ES-I3 (cell line): ENCODE results near the gene FOXE3.

ENCODE experiments used
- H3K36me3 ChIP-seq: 2 replicates; pipeline ENCODE4 v1.6.1; 2013; ENCODE audit warnings: mild to moderate bottlenecking, low read length, control low read depth, moderate library complexity; ENCODE audit not compliant: insufficient read depth
- H3K4me1 ChIP-seq: 2 replicates; pipeline ENCODE4 v1.6.1; 2013; ENCODE audit warnings: mild to moderate bottlenecking, control low read depth, low read length; ENCODE audit not compliant: insufficient read depth
- H3K9ac ChIP-seq: 2 replicates; pipeline ENCODE4 v1.6.1; 2013; ENCODE audit warnings: low read depth, mild to moderate bottlenecking, low read length, moderate library complexity
- H3K9me3 ChIP-seq: 2 replicates; pipeline ENCODE4 v1.6.1; 2013; ENCODE audit warnings: mild to moderate bottlenecking, low read length, moderate library complexity; ENCODE audit not compliant: control insufficient read depth, insufficient read depth

The FOXE3 gene

GRCh38 chr1:47435506-47436303, 19.6 kb downstream of the FOXE3 start:
- no peaks in the 10 kb centered on the region for H3K9me3 ChIP-seq
- no peak overlapping the region for H3K9ac ChIP-seq
- H3K4me1 ChIP-seq, result peaks cover 9% of the 10 kb centered on the region
- no peaks in the 10 kb centered on the region for H3K36me3 ChIP-seq

- H3K4me1 ChIP-seq, result peaks cover 6% of the 10 kb centered on the region; the same call in 1 of the 2 replicates
- H3K36me3 ChIP-seq, result no peaks in the 10 kb centered on the region
- peak overlapping the region; percentile 68; the same call in 1 of the 2 replicates for H3K9ac ChIP-seq
- H3K9me3 ChIP-seq, result no peaks in the 10 kb centered on the region
These were observed 20.4 kb downstream of the FOXE3 start for GRCh38 chr1:47436304-47436978.

DNA sequence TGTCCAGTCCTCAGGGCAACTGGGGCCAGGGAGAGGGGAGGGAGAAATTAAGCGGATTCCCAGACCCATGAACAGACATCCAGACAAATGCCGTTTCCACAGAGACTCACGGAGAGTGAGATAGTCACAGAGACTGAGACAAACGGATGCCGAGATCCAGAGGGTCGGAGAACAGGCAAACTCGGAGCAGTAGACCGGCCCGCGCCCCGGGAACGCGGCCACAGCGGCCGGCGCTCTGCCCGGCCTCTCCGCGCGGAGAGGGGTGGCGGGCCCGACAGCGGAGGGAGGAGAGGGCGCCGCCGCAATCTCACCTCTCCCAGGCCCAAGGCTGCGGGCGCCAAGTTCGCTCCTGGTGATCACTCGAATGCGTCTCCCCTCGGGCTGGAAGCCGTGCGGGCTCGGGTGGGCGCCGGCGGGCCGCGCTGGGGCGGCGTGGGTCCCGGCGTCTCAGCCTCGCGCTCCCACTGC, 20.9 kb downstream of the FOXE3 start:
- Histone ChIP-seq H3K9me3 (no peaks in the 10 kb centered on the region), H3K9ac (peak overlapping the region; percentile 68; the same call in 1 of the 2 replicates), H3K4me1 (peaks cover 3% of the 10 kb centered on the region; the same call in 1 of the 2 replicates), H3K36me3 (no peaks in the 10 kb centered on the region)

GRCh38 chr1:47437447-47438164, 21.5 kb downstream of the FOXE3 start, which contains the start of gene FOXD2:
FOXD2 (plus strand) TSS chr1:47438044; CDS start chr1:47438136, 92 bp downstream.
- Histone ChIP-seq H3K9me3 (no peaks in the 10 kb centered on the region), H3K36me3 (no peaks in the 10 kb centered on the region), H3K4me1 (peaks cover 3% of the 10 kb centered on the region; the same call in 1 of the 2 replicates), H3K9ac (peak within 1 kb of the TSS; percentile 68)

- Histone ChIP-seq H3K36me3 (no peaks in the 10 kb centered on the region), H3K4me1 (no peaks in the 10 kb centered on the region; the same call in 1 of the 2 replicates), H3K9me3 (no peaks in the 10 kb centered on the region), H3K9ac (peak overlapping the region; percentile 41; the same call in 1 of the 2 replicates)
These were observed 22.3 kb downstream of the FOXE3 start for GRCh38 chr1:47438165-47439016.

GRCh38 chr1:47439017-47439818, 23.1 kb downstream of the FOXE3 start:
- Histone ChIP-seq H3K9ac (no peak overlapping the region; the same call in 1 of the 2 replicates), H3K9me3 (no peaks in the 10 kb centered on the region), H3K4me1 (peaks cover 2% of the 10 kb centered on the region; the same call in 1 of the 2 replicates), H3K36me3 (no peaks in the 10 kb centered on the region)

DNA sequence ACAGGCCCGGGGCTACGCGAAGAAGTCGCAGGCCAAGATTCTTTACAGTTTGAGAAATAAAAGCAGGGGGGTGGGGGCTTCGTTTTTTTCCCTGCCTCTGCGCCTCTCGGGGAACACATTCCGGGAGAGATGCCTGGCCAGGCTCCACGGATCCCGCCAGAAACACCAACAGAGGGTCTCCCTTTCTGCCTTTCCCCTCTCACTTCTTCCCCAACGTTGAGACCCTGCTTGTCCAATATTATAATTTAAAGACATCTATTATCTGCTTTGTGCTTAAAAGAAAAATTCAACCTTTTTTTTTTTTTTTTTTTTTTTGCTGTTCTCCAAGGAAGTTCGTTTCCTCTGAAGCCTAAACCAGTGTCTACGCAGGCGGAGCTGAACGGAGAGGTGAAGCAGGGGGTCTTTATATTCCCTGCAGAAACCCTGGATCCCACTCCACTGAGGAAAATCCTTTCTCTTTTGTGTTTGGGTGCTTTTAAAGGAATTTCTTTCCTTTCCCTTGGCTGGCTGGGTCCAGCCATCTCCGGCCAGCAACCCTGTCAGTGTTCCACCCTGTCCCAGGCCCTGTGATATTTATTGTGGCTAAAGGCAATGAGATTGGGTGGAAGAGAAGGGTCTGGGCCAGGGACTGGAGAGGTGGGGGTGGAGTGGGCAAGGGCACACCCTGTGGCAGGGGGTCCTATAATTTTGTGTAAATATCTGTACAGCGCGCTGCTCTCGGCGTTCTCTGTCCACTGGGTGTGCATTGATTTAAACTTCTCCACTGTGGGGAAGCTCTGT, 23.9 kb downstream of the FOXE3 start:
- Histone ChIP-seq H3K36me3 (no peaks in the 10 kb centered on the region), H3K9ac (no peak overlapping the region), H3K9me3 (no peaks in the 10 kb centered on the region), H3K4me1 (peaks cover 5% of the 10 kb centered on the region; the same call in 1 of the 2 replicates)

DNA sequence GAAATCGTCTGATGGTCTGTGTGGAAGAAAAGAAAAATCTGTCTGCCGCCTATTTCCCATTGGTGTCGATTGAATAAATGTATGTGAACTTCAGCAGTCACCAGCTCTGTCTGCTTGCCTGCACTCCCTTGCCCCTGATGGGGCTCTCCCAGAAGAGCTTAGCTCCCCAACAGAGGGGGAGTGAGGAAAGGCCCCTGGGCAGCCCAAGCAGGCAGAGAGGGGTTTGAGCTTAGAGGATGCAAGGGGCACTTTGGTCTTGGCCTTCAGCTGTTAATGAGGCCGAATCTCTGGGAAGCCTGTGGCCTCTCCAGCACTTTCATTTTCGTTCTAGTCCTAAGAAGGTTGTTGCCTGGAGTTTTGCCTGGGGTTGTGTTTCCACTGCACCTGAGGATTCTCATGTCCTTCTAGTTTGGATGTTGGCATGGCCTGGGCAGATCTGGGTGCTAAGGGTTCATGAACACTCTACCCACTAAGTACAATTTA, 24.6 kb downstream of the FOXE3 start:
- no peaks in the 10 kb centered on the region for H3K9me3 ChIP-seq
- H3K9ac ChIP-seq, result no peak overlapping the region
- H3K36me3 ChIP-seq, result no peaks in the 10 kb centered on the region
- peaks cover 9% of the 10 kb centered on the region; the same call in 1 of the 2 replicates for H3K4me1 ChIP-seq

- Histone ChIP-seq H3K4me1 (peaks cover 14% of the 10 kb centered on the region; the same call in 1 of the 2 replicates), H3K36me3 (no peaks in the 10 kb centered on the region)
These were observed 25.5 kb downstream of the FOXE3 start for GRCh38 chr1:47441450-47442106.

DNA sequence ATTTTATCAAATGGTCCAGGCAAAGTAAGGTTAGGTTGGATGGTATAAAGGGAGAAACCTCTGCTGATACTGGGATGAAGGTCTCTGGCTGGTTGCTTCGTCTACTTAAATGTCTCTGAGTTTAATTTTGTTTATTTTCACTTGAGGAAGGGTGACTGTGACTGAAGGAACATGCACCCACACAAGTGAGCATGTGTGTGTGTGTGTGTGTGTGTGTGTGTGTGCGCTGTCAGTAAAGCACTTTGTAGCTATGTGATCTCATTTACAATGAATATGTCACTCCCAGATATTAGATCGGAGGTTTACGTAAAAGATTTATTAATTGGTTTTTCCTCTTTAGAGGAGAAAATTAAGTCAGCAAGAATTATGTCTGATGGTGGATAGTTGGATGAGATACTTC, 26.1 kb downstream of the FOXE3 start:
- Histone ChIP-seq H3K9ac (no peak overlapping the region), H3K36me3 (no peaks in the 10 kb centered on the region), H3K4me1 (peaks cover 14% of the 10 kb centered on the region; the same call in 1 of the 2 replicates), H3K9me3 (no peaks in the 10 kb centered on the region)

More at GRCh38 chr1:47441450-47442106, 25.5 kb downstream of the FOXE3 start:
- Histone ChIP-seq H3K9me3 (no peaks in the 10 kb centered on the region), H3K9ac (no peak overlapping the region)

- Histone ChIP-seq H3K4me1 (peaks cover 14% of the 10 kb centered on the region; the same call in 1 of the 2 replicates), H3K9me3 (no peaks in the 10 kb centered on the region), H3K9ac (no peak overlapping the region), H3K36me3 (no peaks in the 10 kb centered on the region)
These were observed 26.9 kb downstream of the FOXE3 start for GRCh38 chr1:47442842-47443529.
